Activated naive CD8-positive, alpha-beta T cell treated with anti-CD3 and anti-CD28 coated beads, Interleukin-2, amount 50 U/mL, for 16 hours (primary cell): Measurements from ENCODE around the gene LAMB3.

Experiments used
- DNase-seq: peaks from one replicate; pipeline ENCODE4 v3.0.0-alpha.2; 2020; ENCODE audit warnings: low read depth, low spot score

LAMB3 gene

DNA sequence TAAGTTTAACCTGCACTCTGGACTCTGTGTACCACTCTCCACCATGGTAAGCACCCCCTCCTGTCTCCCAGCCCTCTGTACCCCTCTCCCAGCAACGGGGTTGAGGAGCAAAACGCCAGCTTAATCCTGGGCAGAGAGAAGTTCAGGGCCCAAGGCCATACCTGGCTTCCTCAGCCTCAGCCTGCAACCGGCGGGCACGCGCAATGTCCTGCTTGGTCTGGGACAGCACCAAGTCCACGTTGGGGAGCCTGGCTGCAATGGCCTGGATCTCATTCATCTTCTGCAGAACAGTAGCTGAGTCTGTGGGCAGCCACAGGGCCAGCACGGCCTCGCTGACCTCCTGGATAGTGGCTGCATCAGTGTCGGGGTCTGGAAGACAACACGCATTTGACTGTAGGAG lies 33.9 kb downstream of the LAMB3 start:
- no peak for DNase-seq

DNA sequence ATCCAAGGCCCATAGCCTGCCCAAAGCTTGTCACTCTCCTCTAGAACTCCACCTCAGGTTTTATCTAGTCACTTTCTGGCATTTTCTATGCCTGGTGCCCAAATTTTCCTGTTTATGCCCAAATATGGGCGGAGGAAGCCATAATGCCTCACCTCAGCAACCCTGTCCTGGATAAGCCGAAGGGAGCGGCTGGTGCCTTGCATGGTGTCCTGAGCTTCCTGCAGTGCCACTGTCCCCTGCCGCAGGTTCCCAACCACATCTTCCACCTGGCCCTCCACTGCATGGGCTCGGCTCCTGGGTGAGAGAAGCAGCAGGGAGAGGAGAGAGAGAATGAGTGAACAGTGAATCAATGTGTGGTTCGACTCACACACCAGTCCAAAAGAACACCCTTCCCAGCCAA lies 34.5 kb downstream of the LAMB3 start:
- no peak for DNase-seq

DNA sequence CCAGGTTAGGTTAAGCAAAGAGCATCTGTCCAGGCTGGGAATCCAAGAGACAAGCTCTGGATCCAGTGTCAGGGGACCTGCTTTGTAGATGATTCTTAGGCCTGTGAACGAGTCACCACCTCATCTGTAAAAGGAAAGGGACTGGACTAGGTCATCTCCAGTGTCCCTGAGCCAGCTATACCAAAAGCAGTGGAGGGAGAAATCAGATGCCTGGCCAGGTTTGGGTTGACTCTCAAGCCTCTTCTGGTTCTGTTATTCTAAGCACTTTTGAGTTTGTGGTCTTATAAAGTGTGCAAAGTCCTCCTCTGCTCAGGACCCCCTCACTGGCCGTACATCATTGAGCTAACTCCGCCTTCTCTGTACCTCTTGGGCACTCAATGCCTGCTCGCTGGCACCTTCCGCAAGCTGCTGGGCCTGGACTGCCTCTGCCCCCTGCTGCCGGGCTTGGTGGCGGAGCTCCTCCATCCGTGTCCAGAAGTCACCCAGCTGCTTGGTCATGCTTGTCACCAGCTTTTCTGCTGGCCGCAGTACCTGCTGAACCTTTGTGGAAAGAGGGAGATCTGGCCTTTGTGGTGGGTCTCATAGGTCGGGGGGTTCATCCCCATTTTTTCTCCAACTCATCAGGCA lies 35.1 kb downstream of the LAMB3 start:
- DNase-seq: no peak

DNA sequence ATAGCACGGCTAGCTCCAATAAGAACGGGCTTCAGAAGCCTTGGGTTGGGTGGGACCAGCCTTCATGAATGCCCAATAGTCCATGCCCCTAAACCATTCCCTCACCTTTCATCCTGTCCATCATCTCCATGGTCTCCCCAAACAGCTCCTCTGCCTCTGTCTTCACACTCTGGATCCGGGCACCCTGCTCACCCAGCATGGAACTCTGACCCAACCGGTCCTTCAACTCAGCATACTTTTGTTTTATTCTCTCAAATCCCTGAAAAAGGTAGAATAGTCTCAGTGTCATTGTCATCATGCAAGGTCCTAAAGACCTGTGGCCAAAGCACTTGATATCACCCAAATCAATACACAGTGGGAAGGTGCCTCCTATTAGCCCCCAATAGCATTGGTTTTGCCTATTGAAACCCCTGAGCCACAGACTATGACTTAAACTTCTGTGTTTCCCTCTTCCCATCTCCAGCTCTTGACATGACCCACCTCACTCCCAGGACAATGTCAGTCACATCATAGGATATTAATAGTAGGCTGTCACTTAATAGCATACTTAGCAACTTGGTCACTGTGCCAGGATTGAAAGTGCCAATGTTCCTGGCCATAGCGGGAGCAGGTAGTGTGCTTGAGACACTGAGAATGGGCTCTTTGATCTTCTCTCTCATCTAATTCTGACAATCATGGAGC lies 35.7 kb downstream of the LAMB3 start:
- no peak for DNase-seq

DNA sequence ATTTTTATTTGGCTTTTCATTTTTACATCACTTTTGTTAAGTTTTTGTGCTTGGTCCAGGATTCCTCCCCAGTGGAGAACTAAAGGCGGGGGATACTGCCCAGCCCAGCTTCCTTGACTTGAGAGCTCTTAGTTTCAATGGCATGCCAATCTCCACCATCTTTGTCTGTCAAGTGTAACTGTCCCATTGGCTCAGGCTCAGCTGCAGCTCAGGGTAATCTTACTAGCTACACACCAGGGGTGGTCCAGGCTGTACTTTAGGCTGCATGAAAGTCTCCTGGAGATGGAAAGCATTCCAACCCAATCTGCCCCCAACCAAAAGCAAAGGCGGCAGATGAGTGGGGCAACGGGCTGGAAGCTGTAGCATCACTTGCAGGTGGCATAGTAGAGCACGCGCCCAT lies 37.3 kb downstream of the LAMB3 start:
- no peak for DNase-seq

DNA sequence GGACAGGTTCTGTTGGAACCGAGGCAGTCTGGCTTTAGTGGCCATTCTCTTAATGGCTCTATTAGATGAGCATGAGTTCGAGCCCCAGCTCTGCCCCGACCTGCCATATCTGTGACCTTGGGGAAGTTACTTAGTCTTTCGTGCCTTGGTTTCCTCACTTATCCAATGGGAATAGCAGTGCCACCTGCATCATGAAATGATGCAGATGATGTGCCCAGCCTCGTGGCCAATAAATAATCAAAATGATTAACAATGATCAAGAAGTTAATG lies 38.1 kb downstream of the LAMB3 start:
- DNase-seq: no peak

DNA sequence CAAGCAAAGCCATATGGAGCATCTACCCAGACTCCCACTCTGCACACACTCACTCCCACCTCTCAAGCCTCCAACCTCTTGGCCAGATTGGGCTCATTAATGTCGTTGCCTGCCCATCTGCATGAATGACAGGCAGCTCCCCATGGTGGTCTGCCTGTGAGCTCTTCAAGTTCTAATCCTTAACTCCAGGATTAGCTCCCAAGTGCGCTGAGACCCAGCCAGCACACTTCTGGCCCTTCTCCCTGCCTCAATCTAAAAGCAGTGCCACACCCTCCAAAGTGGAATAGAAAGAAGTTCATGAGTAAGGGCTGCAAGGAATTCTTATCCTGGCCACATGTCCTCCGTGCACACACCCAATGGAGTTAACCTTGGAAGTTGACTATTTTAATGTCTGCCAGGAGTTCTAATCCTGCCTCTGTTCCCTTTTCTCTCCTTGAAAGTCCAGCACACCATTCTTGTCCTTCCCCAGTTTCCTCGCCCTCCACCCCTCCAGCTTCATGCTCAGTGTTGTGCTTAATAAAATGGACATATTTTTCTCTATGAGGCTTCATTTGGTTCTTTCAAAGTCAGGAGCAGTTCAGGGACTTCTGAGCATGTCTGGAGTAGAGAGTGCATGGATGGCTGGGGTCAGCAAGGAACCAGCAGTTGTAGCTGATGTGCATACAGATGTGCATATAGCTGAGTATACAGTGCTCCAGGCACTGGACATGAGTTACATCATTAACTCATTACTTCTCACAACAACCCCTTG lies 38.6 kb downstream of the LAMB3 start:
- no peak for DNase-seq

DNA sequence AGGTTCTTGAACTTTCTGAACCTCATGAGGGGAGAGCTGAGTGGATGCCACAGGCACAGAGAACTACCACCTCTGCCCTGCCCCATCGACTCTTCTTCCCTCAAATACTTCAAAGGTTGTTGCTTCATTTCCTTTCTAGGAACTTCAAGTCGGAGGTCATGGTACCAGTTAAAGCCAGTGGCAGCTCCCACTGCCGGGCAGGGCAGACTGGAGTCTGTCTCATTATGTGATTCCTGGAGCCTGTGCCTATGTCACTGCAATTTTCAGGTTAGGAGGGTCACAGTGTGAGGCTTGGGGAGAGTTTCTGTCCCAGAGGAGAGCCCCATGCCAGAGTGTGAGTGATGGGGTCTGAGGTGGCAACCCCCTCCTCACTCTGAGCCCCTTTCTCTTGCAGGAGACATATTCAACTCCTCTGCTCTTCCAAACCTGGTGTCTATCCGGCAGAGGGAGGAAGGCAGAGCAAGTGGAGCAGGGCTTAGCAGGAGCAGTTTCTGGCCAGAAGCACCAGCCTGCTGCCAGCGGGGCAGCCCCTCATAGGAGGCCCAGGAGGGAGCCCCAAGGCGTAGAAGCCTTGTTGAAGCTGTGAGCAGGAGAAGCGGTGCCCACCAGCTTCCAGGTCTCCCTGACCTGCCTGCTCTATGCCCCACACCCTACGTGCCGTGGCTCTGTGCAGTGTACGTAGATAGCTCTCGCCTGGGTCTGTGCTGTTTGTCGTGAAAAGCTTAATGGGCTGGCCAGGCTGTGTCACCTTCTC lies 39.4 kb downstream of the LAMB3 start:
- no peak for DNase-seq

DNA sequence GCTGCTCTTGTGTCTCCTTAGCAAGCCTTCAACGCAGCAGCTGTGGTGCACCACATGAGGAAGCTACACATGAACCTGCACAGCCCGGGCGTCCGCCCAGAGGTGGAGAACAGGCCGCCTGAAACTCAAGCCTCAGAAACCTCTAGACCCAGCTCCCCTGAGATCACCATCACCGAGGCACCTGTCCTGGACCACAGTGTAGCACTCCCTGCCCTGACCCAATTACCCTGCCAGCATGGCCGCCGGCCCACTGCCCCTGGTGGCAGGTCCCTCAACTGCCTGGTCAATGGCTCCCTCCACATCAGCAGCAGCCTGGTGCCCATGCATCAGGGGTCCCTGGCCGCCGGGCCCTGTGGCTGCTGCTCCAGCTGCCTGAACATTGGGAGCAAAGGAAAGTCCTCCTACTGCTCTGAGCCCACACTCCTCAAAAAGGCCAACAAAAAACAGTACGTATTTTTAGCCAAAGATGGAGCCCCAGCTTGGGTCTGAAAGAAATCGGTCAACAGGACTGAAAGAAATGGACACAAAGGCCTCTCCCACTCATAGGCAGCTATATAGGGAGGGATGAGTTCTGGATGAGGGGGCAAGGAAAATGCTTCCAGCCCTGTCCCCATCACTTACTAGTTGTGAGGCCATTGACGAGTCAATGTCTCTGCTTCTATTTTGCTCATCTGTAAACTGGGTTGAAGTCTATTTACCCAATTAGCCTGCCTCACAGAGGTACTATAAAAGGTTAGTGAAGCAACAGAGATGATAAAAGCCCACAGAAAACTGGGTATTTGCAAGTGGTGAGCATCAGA lies 40.3 kb downstream of the LAMB3 start:
- no peak for DNase-seq

DNA sequence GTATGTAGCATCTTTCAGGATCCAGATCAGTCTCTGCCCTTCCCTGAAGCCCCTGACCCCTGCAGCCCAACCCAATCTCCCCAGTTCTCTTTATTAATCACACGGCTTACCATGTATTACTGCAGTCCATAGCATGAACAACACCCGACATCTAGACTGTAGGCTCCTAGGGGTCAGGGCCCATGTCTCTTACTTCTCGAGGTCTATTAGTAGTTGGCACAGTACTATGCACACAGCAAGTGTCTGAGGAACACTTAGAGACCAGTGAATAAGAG lies 41.7 kb downstream of the LAMB3 start:
- no peak for DNase-seq

DNA sequence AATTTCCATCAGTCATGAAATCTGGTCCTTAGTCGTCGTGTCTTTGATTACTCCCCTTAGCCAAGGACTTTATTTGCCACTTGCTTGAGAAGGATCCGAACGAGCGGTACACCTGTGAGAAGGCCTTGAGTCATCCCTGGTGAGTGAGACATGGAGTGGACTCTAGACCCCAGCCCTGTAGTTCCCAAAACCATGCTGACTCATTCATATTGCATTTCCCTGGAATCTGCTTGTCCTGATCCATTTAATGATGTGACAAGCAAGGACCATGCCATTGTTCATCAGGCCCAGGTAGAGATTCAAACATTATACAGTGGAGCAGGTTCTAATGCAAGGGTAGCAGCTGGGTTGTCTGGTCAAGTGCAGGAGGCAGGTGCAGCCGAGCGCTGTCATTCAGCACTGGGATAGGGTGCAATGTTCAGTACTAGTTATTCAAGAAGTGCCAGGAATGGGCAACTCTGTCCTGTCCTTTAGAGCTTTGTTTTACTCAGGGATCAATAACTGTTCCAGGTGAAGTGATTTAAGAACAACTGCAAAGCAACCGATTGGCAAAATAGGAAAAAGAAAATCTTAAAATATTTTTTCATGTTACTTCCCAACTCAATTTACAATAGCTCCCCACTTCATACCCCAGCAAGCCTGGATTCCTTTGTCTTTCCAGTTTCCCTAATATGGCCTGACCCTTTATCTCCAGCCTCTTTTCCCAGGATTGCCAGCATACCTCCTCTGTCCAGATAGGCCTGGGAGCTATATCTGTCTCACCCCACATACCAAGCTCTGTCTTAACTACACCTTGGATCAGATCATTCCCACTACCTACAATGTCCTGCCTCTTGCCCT lies 42.2 kb downstream of the LAMB3 start:
- DNase-seq: no peak

DNA sequence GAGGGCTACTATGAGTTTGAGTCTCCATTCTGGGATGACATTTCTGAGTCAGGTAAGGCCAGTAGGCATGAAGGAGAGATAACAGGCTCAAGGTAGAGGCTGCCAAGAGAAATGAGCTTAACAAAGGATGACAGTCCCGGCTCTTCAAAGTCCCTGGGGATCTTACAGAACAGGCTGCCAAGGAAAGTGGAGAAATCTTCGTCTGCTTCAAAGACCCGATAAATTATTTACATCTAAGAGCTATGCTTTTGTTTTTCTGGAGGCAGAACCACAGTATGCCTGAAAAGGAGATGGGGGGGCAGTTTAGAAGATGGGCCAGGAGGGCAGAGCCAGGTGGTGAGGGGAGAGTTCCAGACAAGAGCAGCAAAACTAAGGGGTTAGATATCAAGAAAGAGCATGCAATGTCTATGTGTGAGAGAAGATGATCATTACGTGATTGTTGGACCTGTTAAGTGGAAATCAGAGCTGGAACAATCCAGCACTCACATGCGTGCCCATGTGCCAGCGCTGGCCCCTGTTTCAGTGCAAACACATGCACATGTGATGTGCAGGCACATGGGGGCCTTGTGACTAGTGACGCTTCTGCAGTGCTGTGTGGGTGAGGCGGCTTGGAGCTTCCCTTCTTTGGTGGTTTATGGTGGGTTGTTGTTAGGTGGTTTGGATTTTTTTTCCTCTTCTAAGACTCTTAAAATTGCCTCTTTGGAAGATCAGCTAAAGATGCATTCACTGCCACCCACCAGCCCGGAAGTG lies 43.0 kb downstream of the LAMB3 start:
- DNase-seq: no peak

DNA sequence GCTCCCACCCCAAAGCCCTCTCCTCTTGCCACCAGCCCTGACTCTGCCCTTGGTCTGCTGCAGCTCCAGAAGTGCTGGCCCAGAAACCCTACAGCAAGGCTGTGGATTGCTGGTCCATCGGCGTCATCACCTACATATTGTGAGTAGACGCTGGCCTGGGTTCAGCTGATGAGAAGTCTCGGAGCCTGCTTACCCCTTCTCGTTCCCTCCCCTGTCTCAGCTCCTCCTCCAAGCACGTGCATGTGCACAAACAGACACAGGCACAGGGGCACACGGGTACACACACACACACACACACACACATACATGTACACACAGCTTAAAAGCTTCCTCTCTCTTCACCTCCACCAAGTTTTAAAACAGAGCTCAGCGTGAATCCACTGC lies 44.4 kb downstream of the LAMB3 start:
- no peak for DNase-seq

DNA sequence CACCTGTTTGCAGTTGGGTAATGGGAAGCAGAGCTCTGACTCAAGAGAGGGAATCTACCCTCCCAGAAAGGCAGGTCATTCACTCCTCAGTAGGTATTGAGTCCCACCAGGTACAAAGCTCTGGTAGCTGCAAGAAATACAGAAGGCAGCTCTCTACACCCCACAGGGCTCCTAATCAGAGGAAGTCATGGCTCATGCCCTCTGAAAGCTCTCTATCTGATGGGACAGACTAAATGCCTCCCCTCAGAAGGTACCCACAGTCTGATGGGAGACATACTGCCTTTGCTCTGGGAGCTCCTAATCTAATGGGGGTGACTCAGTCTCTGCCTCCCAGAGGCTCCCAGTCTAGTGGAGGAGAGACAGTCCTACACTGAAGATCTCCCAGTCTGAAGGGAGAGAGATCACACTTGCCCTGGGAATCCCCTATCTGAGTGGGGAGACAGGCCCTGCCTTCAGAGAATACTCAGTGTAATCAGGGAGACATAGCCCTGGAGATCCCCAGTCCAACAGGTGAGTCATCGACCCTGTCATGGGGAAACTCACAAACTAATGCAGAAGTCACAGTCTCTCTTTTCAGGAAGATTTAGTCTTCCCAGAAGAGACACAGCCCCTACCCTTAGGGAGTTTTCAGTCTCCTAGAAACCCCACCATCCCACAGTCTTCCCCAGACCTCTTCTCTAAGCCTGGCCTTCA lies 45.0 kb downstream of the LAMB3 start:
- no peak for DNase-seq

DNA sequence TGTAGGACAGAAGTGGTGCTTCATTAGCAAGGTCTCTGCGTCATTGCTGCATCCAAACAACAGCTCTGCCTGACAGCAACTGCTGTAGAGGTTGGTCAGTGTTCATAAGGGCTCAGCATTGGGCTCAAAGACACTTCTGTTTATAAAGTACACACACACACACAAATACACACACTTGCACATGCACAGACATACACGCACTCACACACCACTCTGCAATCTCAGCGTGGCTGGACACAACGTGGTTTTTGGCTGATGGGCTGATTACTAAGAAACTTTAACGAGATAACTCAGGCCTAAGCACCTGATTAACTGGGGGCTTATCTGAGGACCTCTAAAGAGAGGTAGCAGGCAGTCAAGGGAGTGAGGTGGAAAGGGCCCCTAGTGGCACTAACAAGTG lies 48.3 kb downstream of the LAMB3 start:
- DNase-seq: no peak

DNA sequence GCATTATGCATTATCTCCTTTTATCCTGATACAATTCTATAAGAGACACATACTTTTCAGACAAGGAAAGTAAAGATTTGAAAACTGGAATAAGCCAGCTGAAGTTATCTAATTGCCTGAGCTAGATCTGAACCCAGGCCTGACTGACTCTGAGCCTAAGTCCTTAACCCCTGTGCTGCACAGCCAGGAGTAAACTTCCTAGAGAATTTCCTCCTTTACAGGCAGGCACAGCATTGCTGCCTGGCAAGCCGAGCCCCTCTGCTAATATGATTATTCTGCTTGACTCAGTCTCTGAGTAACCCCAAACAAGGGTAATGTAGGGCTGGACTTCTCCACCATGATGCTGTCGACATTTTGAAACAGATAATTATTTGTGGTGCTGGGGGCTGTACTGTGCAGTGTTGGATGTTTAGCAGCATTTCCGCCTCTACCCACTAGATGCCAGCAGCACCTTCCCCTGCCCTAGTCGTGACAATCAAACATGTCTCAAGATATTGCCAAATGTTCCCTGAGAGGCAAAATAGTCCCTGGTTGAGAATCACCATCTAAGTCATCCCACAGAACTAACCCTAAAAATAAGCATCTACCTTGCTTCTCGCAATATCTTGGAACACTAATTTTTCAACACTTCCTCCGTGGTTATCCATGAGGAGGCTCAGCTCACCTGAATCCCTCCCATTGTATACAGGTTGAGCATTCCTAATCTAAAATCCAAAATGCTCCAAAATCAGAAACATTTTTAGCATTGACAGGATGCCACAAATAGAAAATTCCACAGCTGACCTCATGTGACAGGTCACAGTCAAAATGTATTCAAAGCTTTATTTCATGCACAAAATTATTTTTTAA lies 50.2 kb downstream of the LAMB3 start:
- no peak for DNase-seq

DNA sequence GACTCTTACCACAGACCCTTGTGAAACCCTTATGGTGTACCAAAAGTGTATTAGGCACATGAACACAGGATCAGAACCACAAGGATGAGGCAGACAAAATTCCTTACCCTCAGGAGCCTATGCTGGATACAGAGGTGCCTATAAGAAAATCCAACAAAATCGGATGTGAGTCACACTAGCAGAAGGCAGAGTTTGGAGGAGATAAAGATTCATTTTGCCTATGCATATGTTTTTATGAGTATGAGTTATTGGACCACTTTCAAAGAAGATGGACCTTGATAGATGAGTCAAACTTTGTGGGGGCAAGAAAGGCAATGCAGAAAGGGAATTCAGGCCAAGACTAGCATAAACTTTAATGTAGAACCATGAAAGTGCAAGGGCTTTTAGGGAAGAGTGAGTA lies 51.7 kb downstream of the LAMB3 start:
- no peak for DNase-seq

DNA sequence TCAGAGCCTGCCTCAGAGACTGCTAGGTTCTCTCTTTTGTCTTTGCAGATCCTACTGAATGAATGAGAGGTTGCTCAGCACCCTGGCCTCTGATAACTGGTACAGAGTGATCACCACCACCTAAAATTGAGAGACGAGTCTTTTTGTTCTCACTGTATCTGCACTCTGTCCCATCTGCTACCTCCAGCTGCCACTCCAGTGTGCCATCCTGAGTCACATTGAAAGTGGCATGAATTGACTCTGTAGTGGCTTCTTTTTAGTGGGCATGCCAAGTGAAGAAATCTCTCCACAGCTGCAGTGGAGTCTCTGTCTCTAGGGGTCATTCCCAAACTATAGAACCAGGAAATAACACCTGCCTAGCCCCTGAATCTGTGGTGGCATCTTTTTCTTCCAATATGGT lies 54.0 kb downstream of the LAMB3 start:
- no peak for DNase-seq

DNA sequence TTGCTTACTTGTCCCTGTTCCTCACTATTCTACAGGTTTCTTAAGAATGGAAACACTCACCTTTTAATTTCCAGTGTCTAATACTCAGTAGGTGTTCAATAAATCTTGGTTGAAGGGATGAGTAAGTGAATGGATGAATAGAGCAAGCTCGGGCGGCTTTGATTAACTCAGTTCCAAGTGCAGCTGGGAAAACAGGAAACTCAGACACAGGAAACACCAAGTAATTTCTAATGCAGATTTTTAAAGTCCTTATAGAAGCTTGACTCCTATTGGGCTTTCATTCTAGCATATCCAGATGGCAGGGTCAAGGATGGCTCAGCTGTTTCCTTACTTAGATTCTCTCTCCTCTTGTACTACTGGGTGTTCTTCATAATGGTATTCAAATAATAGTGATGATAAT lies 54.7 kb downstream of the LAMB3 start:
- no peak for DNase-seq
